Fibroblast of peridontal ligament (primary cell): ENCODE measurements around the gene KCNIP4.

Source experiments
- DNase-seq: peaks from one replicate; pipeline ENCODE4 v3.0.0-alpha.2; 2010; ENCODE audit errors: extremely low read depth

Gene KCNIP4

GRCh38 chr4:21067351-21067750 is 881.2 kb downstream of the KCNIP4 start:
- no peak for DNase-seq

GRCh38 chr4:21061902-21062301 is 886.7 kb downstream of the KCNIP4 start:
- DNase-seq: no peak

GRCh38 chr4:21046141-21046540 is 902.4 kb downstream of the KCNIP4 start:
- no peak for DNase-seq

GRCh38 chr4:21045119-21045518 is 903.5 kb downstream of the KCNIP4 start:
- no peak for DNase-seq

GRCh38 chr4:21041708-21042107 is 906.9 kb downstream of the KCNIP4 start:
- no peak for DNase-seq

- DNase-seq: no peak
Observed at GRCh38 chr4:21034728-21035127, 913.8 kb downstream of the KCNIP4 start.

GRCh38 chr4:21032089-21032645 is 916.4 kb downstream of the KCNIP4 start:
- no peak for DNase-seq

- DNase-seq: no peak
Observed at GRCh38 chr4:21018817-21019216, 929.8 kb downstream of the KCNIP4 start.

GRCh38 chr4:21013501-21013900 is 935.1 kb downstream of the KCNIP4 start:
- DNase-seq: no peak

- DNase-seq: no peak
Observed at GRCh38 chr4:21012851-21013331, 935.7 kb downstream of the KCNIP4 start.

GRCh38 chr4:21011106-21011505 is 937.5 kb downstream of the KCNIP4 start:
- DNase-seq: no peak

GRCh38 chr4:21009956-21010355 is 938.6 kb downstream of the KCNIP4 start:
- no peak for DNase-seq

GRCh38 chr4:21005647-21006046 is 942.9 kb downstream of the KCNIP4 start:
- DNase-seq: no peak

GRCh38 chr4:21002976-21003375 is 945.6 kb downstream of the KCNIP4 start:
- DNase-seq: no peak

- DNase-seq: no peak
Observed at GRCh38 chr4:21002286-21002685, 946.3 kb downstream of the KCNIP4 start.

GRCh38 chr4:21001490-21001889 is 947.1 kb downstream of the KCNIP4 start:
- no peak for DNase-seq

GRCh38 chr4:20997886-20998285 is 950.7 kb downstream of the KCNIP4 start:
- DNase-seq: no peak

GRCh38 chr4:20995610-20996009 is 953.0 kb downstream of the KCNIP4 start:
- no peak for DNase-seq

GRCh38 chr4:20995015-20995414 is 953.6 kb downstream of the KCNIP4 start:
- no peak for DNase-seq

GRCh38 chr4:20992002-20992401 is 956.6 kb downstream of the KCNIP4 start:
- DNase-seq: no peak

- DNase-seq: no peak
Observed at GRCh38 chr4:20987191-20987590, 961.4 kb downstream of the KCNIP4 start.

- DNase-seq: no peak
Observed at GRCh38 chr4:20984576-20984836, 964.1 kb downstream of the KCNIP4 start.

- no peak for DNase-seq
Observed at GRCh38 chr4:20983763-20984575, 964.6 kb downstream of the KCNIP4 start.

- no peak for DNase-seq
Observed at GRCh38 chr4:20982544-20982943, 966.0 kb downstream of the KCNIP4 start.
